G401 (cell line): Measurements from ENCODE around the gene HIP1R. TPM values are rescaled to one million over a fixed set of nuclear protein-coding genes. Genes with fewer than 3 reads are reported as not detected.

ENCODE experiments used
- DNase-seq: peaks from one replicate; pipeline ENCODE4 v3.0.0-alpha.2; 2015; ENCODE audit warnings: low spot score
- in situ Hi-C: cut with HindIII; loops from 2 replicates; pipeline ENCODE4 v1.10.0; 2016; ENCODE audit warnings: low sequenced_read_pairs, mixed read lengths
- total RNA-seq: library from RNA; depleted of rRNA; stranded (reverse); fragments of >200 nt; shearing (Covaris generic); gene quantifications from 2 replicates; pipeline ENCODE4 v1.2.3, GENCODE V29; 2014

Gene HIP1R
- total RNA-seq, 1 experiment from 2014 or later, result 19.3 TPM

DNA sequence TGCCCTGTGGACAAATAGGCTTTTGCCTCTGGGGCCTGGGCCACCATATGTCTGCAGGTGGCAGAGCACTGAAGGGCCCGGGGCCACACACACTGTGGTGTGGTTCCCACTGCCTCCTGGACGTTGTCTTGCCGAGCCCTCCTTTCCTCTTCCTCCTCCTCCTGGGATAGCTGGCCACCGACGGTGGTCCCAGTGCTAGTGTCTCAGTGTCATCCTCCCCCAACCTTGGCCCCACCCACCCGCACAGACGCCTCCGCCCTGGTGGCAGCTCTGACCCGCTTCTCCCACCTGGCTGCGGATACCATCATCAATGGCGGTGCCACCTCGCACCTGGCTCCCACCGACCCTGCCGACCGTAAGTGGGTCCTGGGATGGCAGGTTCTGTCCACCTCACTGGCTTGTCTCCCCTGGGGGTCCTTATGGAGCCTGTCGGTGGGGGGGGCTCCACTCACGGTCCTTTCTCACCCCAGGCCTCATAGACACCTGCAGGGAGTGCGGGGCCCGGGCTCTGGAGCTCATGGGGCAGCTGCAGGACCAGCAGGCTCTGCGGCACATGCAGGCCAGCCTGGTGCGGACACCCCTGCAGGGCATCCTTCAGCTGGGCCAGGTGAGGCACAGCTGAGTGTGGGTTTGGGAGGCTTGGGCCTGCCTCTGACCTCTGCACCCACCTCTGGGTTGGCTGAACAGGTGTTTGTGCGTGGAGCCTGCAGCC lies 23.5 kb downstream of the HIP1R start:
- no peak for DNase-seq

GRCh38 chr12:122859303-122860039 lies 24.2 kb downstream of the HIP1R start:
- in situ Hi-C loops, result no loop called here
- DNase-seq, result no peak

More for the DNA sequence above, 23.5 kb downstream of the HIP1R start:
- in situ Hi-C loops, result no loop called here

GRCh38 chr12:122860040-122860853 lies 25.0 kb downstream of the HIP1R start:
- in situ Hi-C loops, result no loop called here
- peak; percentile 85 for DNase-seq

DNA sequence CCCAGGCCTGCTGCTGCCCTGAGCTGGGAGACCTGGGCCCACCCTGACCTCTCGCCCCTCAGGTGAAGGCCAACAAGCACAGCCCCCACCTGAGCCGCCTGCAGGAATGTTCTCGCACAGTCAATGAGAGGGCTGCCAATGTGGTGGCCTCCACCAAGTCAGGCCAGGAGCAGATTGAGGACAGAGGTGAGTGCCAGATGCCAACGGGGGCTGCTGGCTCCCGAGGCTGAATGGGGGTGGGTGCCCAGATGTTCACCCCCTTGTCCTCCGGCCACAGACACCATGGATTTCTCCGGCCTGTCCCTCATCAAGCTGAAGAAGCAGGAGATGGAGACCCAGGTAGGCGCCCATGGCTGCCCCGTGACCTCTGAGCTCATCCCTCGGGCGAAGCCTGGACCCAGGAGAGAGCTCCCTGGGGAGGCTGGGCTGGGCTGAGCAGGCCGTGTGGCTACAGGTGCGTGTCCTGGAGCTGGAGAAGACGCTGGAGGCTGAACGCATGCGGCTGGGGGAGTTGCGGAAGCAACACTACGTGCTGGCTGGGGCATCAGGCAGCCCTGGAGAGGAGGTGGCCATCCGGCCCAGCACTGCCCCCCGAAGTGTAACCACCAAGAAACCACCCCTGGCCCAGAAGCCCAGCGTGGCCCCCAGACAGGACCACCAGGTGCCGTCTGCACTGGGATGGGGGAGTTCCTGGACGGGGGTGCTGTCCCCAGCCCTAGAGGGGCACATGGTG lies 25.8 kb downstream of the HIP1R start:
- no peak for DNase-seq
- in situ Hi-C loops, result no loop called here

GRCh38 chr12:122861587-122861970 lies 26.3 kb downstream of the HIP1R start:
- no peak for DNase-seq
- in situ Hi-C loops, result no loop called here

GRCh38 chr12:122862110-122862634 lies 26.9 kb downstream of the HIP1R start:
- in situ Hi-C loops, result no loop called here

GRCh38 chr12:122862872-122863701 lies 27.8 kb downstream of the HIP1R start:
- in situ Hi-C loops, result no loop called here
- no peak for DNase-seq

More at GRCh38 chr12:122862110-122862634, 26.9 kb downstream of the HIP1R start:
- no peak for DNase-seq

GRCh38 chr12:122864894-122865253 lies 29.6 kb downstream of the HIP1R start:
- in situ Hi-C loops, result no loop called here
- DNase-seq, result no peak

DNA sequence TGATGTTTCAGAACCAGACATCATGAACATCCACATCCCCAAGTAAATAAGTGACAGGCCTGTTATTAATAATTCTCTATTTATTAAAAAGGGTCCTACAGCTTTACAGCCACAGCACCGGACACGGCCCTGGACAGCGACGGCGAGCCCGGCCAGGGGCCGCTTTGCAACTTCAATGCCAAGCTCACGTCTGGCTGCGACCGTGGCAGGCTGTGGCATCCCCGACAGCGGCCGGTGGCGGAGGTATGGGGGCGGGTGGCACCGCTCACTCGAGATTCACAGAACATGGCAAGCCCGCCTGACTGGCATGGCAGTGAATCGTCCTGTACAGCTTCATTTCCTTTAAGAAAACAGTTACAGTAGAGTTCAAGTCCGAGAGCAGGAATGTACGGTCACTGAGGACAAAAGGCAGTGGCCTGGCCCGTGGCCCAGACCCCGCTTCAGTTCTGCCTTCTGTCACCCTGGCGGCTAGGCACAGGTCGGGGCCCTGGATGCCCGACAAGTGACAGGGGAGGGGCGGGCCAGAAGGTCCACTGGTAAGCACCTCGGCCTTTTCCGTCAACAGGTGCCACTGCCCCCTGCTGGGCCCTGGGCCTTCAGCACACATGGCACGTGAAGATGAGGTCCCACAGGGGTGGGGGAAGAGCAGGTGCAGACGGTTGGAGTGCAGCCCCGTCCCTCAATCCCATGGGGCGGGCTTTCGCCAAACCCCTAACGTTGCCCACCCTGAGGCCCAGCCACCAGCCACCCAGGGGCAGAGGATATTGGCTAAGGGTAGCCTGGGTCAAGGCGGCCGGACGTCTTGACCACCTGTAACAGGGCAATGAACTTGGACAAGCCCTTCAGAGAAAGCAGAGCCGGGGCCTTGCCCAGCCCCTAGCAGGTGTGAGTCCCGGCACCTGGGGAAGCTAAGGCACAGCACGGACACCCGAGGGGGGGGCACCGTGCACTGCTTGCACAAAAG lies 30.3 kb downstream of the HIP1R start:
- in situ Hi-C loops, result no loop called here
- DNase-seq, result peak; percentile 63

DNA sequence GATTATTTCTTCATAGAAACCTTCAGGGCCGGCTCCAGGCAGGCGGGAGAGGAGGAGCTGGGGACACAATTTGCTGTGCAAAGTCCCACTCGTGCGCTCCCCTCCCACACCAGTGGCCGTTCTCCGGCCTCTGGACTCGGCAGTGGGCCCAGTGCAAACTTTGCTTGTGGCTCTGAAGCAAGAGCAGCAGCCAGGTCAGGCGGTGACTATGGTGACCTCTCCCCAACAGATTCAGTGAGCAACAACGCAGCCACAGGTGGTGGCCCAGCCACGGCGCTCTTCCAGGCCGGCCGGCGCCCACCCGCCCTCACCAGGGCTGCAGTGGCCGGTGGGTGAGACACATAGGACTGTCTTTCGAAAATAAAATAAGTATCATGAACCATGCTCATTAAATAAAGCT lies 31.1 kb downstream of the HIP1R start:
- in situ Hi-C loops, result no loop called here
- DNase-seq, result no peak

GRCh38 chr12:122866950-122867607 lies 31.8 kb downstream of the HIP1R start:
- peak; percentile 73 for DNase-seq
- in situ Hi-C loops, result no loop called here

DNA sequence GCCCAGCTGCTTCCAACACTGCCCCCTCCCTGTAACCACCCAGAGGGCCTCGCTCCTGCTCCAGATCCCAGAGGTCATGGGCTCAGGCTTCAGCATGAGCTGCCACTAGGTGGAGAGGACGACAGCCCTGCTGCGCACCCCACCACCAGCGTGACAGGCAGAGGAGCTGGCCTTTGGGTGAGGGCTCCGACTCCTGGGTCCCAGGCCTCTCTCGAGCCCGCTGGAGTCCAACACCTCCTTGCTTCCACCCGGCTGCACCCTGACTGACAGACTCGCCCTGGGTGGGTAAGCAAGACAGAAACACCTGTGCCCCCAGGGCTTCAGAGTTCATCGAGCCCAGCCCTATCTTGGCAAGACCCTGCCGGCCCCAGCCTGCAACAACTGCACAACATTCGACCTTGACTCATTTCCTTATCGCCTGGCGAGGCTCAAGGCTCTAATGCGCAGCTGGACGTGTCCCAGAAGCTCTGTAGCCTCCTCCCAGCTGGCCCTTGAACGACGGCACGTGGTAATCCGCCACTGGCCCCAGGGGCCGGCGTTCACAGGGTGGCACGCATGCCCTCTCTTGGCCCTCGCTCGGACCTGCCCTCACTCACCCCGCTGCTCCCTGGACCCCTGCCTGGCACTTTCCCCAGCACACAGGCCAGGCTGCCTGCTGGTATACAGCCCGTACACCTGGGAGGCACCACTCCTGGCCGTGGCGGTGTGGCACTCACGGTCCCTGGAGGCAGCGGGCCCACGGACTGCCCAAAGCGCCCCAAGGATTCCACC lies 32.6 kb downstream of the HIP1R start:
- in situ Hi-C loops, result no loop called here
- no peak for DNase-seq

- DNase-seq, result no peak
- in situ Hi-C loops, result no loop called here
Measured at GRCh38 chr12:122868471-122869177, 33.4 kb downstream of the HIP1R start.

- DNase-seq, result no peak
- in situ Hi-C loops, result no loop called here
Measured at GRCh38 chr12:122869207-122869973, 34.1 kb downstream of the HIP1R start.
